ENCODE results near the gene ARL9. TPM values are rescaled to one million over a fixed set of nuclear protein-coding genes. Genes with fewer than 3 reads are reported as not detected.

ARL9 gene
- total RNA-seq, 3 donors from 2014 or later: 0.18 to 0.46 (median 0.42) TPM

GRCh38 chr4:56552273-56552672, 46.7 kb downstream of the ARL9 start:
- Mint-ChIP-seq H3K27me3 (ENCODE audit: low read depth) (peaks cover 1% of the 10 kb centered on the region), H3K4me3 (no peak overlapping the region), H3K36me3 (ENCODE audit: insufficient read depth) (no peaks in the 10 kb centered on the region), H3K9me3 (no peaks in the 10 kb centered on the region), H3K4me1 (ENCODE audit: low read depth) (peaks cover 5% of the 10 kb centered on the region)
- ATAC-seq: no peak
- no peak for DNase-seq

GRCh38 chr4:56570041-56570440, 64.5 kb downstream of the ARL9 start:
- H3K36me3 Mint-ChIP-seq (ENCODE audit: insufficient read depth): no peaks in the 10 kb centered on the region
- H3K27me3 Mint-ChIP-seq (ENCODE audit: low read depth): no peaks in the 10 kb centered on the region

More at GRCh38 chr4:56570041-56570440, 64.5 kb downstream of the ARL9 start:
- Mint-ChIP-seq H3K9me3 (no peaks in the 10 kb centered on the region), H3K4me1 (ENCODE audit: low read depth) (no peaks in the 10 kb centered on the region), H3K4me3 (no peak overlapping the region)
- DNase-seq (no peak), ATAC-seq (no peak)

Other genes starting within 250 kb of the ARL9 start
- 1 to 10 TPM; 6.5 to 9.5 (median 7.9) TPM for gene AASDH, start 118.3 kb upstream of the ARL9 start, total RNA-seq
- 10 to 100 TPM; 68.9 to 79.0 (median 76.7) TPM for gene PPAT, start 70.2 kb upstream of the ARL9 start, total RNA-seq
- 100 to 1,000 TPM; 309 to 370 (median 332) TPM for gene PAICS, start 69.5 kb upstream of the ARL9 start, total RNA-seq
- gene SRP72, start 38.2 kb upstream of the ARL9 start, total RNA-seq: 100 to 1,000 TPM; 206 to 227 (median 213) TPM
- gene HOPX, start 175.5 kb downstream of the ARL9 start, total RNA-seq: 100 to 1,000 TPM in 1 of 3 donors, 10 to 100 TPM in 2; 27.3 to 121 (median 95.5) TPM

Measured in activated T-cell treated with anti-CD3 and anti-CD28 coated beads, Interleukin-2, amount 50 U/mL, for 4 hours (primary cell).